Activated CD4-positive, alpha-beta T cell treated with anti-CD3 and anti-CD28 coated beads, Interleukin-2, Interleukin-4, amounts not matched to agents 100 ng/mL and 50 ng/mL, durations not matched to agents 16 hours and 8 hours (primary cell): ENCODE results near the gene SNED1.

Experiments used
- DNase-seq: peaks from one replicate; pipeline ENCODE4 v3.0.0-alpha.2; 2020; ENCODE audit warnings: low spot score

SNED1 gene

DNA sequence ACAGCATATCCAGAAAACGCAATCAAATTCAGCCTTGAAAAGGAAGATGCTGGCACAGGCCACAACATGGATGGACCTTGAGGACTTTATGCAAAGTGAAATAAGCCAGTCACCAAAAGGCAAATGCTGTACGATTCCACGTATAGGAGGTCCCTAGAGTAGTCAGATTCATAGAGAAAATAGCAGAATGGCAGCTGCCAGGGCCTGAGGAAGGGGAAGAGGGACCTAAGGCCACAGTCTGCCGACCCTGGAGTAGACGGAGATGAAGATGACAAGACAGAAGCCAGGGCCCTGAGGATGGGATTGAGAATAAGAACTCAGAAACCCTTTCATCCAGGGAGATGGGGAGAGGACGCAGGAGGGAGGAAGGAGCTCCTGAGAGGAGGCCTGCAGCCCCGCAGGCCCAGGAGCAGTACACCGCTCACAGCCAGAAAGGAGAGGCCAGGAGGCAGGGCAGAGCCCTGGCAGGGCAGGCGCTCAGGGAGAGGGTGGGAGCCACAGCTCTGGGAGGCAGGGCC, 111.7 kb downstream of the SNED1 start:
- no peak for DNase-seq

DNA sequence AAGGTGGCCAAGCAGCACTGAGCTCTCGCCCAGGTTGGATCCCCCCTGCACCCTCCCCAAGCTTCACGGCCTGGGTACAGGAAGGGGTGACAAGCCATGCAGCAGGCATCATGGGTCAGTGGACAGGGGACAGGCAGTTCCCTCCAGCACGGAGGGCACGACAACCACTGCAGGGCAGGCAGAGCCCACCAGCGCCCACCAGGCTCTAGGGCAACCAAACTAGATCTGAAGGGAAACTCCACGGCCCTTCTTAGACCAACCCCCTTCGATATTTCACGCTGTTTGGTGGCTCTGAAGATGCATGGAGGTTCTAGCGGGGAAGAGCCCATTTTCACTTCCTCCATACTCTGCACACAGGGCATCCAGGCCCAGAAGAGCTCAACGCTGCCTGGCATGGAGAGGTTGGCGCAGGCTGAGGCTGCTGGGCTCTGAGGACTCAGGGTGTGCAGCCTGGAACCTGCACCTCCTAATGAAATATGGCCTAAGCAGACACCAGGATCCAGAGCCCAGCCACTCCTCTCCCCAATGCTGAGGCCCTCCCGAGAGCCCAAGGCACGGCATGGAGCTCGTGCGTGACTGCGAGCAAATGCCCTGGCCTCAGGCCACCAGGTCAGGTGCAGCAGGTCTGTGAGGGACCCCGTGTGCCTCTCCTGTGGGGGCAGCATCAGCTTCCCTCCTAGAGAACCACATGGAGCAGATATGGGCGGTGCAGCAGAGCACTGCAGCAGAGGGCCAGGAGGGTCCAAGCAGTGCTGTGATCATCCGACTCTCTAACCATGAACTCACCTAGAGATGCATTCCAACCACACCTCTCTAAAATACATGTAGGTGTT, 112.4 kb downstream of the SNED1 start:
- no peak for DNase-seq

GRCh38 chr2:241111440-241111805, 113.0 kb downstream of the SNED1 start:
- DNase-seq, result no peak

- no peak for DNase-seq
These were observed 113.6 kb downstream of the SNED1 start for GRCh38 chr2:241112046-241112445.

GRCh38 chr2:241112592-241112991, 114.2 kb downstream of the SNED1 start:
- no peak for DNase-seq

GRCh38 chr2:241114836-241115235, 116.4 kb downstream of the SNED1 start:
- DNase-seq, result no peak

GRCh38 chr2:241115361-241115760, 116.9 kb downstream of the SNED1 start:
- DNase-seq, result no peak

DNA sequence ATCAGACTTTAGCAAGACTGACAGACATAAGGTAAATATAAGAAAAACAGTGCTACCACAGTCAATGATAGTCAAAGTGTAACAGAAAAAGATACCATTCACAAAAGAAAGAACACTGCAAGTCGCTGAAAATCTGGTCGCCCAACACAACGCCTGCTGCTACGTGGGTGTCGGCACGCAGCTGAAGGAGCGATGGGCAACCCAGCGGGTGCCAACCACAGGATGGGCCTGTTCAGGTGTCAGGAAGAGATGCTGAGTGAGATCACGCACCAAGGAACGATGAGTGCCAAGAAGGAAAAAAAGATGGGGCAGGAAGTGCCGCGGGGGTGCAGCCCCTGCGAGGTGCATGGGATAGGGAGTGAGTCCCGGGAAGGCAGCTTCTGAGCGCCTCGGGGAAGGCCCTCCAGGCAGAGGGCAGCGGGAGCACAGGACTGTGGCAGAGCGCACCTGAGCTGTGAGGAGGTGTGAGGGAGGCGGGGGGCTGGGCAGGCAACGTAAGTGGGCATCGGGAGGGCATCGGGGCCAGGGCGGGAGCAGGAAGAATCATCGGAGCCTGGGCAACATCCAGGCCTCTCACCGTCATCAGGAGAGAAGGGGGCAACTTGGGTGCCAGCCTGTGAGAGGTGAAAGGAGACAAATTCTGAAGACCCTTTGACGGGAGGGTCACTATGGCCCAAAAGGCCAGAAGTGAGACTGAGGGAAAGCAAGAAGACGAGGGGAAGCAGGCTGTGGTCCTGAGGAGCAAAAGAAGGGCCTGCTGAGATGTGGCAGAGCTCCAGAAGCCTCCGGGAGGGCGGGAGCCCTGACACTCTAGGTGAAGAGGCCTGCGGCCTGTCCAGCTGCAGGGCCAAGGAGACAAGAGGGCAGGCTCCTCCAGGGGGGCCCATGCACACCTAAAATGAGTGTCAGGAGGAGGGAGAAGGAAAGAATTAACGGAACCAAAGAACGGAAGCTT, 118.5 kb downstream of the SNED1 start:
- DNase-seq, result no peak

- DNase-seq, result no peak
These were observed 120.5 kb downstream of the SNED1 start for GRCh38 chr2:241118737-241119505.

GRCh38 chr2:241120440-241120839, 122.0 kb downstream of the SNED1 start:
- no peak for DNase-seq

GRCh38 chr2:241121008-241121407, 122.6 kb downstream of the SNED1 start:
- DNase-seq, result no peak

GRCh38 chr2:241122376-241123002, 124.1 kb downstream of the SNED1 start:
- no peak for DNase-seq

DNA sequence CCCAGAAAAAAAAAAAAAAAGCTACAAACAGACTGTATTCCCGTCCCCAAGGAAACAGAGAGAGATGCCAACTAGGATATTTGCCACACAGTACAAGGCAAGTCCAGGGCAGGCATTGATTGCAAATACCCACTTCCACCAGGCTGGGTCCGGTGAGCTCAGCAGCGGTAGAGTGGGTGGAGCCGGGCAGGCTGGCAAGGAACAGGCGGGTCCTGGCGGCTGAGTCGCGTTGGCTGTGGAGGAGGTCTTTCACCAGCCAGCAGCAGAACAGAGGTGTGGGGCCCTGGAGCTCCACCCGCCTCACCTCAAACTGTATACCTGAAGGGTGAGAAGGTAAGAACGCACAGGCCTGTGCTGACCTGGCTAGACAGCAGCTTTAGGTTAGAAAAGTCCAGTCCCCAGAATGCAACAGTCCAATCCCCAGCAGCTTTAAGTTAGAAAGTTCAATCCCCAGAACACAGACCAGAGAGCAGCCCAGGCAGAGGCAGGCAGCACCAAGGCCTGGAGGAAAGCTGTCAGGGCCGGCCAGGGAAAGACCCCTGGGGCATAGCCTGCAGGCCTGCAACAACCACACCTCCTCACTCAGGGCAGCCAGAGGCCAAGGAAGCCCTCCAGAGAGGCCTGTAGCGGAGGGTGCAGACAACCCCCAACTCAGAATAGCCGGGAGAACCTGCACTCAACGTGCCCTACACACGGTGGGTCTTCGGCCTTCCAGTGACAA, 125.6 kb downstream of the SNED1 start:
- peak; percentile 24 for DNase-seq

- no peak for DNase-seq
These were observed 127.2 kb downstream of the SNED1 start for GRCh38 chr2:241125626-241126025.

DNA sequence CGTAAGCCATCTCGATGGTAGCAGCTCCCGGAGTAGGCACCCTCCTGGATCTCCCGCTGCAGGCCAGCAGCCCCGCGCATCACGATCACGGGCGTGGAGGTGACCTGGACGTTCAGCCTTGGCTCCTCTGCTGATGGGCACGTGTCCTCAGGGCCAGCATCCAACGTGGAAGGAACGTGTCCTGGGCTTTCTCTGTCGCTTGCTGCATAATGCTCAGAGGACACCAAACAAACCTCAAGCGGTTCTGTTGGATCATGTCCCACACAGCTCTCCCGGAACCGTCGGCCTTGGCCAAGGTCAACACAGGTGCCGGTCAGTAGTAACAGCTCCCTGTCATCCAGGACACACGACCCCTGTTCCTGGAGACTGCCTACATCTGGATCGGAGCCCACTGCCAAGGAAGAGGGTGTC, 127.8 kb downstream of the SNED1 start:
- no peak for DNase-seq

- no peak for DNase-seq
These were observed 128.4 kb downstream of the SNED1 start for GRCh38 chr2:241126771-241127202.

GRCh38 chr2:241128266-241128665, 129.8 kb downstream of the SNED1 start:
- no peak for DNase-seq

GRCh38 chr2:241129086-241129871, 130.9 kb downstream of the SNED1 start:
- DNase-seq, result no peak

DNA sequence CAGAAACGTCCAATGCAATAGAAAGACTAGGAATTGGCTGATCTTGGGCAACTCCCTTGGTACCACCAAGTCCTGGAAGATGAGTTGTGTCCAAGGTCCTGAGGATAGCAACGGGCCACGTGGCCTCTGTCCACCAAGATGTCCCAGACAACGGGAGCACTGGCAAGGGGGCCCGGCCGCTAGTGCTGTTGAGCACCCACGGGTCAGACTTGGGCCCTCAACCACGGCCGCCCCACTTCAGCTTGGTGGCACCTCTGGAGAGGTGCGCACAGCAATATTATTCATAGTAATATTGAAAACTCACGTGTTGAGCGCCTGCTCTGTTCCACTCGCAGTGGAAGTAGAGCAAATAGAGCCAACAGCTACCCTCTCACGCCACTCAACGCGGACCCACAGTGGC, 131.9 kb downstream of the SNED1 start:
- no peak for DNase-seq

GRCh38 chr2:241131531-241131930, 133.1 kb downstream of the SNED1 start:
- DNase-seq, result no peak
